ENCODE results near the gene PABPN1L. TPM values are rescaled to one million over a fixed set of nuclear protein-coding genes. Genes with fewer than 3 reads are reported as not detected.

The PABPN1L gene, protein sequence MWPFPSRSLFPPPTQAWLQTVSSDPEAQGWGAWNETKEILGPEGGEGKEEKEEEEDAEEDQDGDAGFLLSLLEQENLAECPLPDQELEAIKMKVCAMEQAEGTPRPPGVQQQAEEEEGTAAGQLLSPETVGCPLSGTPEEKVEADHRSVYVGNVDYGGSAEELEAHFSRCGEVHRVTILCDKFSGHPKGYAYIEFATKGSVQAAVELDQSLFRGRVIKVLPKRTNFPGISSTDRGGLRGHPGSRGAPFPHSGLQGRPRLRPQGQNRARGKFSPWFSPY
- not detected for total RNA-seq
- polyA plus RNA-seq = not detected
- long read RNA-seq, donor 1 = 0 reads
- long read RNA-seq, donor 2 = 0 reads
- long read RNA-seq, donor 3 = 0 reads
- long read RNA-seq, donor 4 = 0 reads

DNA sequence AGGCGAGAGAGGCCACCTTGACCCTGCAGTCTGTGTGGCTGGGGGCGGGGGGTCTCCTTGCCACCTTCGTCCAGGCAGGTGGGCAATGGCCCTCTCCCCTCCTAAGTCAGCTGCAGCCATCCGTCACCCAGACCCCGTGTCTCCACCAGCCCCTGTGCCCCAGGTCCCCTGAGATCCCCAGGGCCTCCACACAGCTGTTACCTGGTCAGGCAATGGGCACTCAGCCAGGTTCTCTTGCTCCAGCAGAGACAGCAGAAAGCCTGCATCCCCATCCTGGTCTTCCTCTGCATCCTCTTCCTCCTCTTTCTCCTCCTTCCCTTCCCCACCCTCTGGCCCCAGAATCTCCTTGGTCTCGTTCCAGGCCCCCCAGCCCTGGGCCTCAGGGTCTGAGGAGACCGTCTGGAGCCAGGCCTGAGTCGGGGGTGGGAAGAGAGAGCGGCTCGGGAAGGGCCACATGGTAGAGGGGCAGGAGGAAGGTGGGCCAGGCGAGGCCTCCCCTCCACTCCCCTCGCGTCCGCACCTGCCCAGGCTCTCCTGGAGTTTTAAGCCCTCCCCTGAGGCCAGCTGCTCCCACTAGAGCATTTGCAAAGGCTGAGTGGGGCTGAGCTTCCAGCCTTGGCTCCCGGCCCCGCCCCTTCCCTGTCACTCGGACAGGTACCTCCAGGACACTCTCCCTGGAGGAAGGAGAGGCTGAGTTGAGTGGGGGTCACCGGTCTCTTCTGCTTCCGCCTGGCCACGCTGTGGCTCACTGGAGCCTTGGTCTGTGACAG, at the start of gene PABPN1L:
Gene PABPN1L (minus strand): TSS at position 510 of the 770 bp plus-strand sequence. CDS start 54 bp downstream, at position 456.
- no peak for DNase-seq
- H3K4me1 ChIP-seq (ENCODE audit: control insufficient read depth, insufficient read depth, low read length) = no peaks in the 10 kb centered on the region
- intact Hi-C loops (cut with DNase I) = no loop called here
- H3K27ac ChIP-seq (ENCODE audit: low read length) = no peak within 1 kb of the TSS
- ATAC-seq = no peak
- H3K27me3 ChIP-seq (ENCODE audit: control insufficient read depth, insufficient read depth) = no peaks in the 10 kb centered on the region
- no peaks in the 10 kb centered on the region for H3K9me3 ChIP-seq (ENCODE audit: control insufficient read depth, low read length)
- 70% methylated on average over 20 of the region's 20 CpGs for WGBS
- H3K4me3 ChIP-seq (ENCODE audit: low read length) = no peak within 1 kb of the TSS

DNA sequence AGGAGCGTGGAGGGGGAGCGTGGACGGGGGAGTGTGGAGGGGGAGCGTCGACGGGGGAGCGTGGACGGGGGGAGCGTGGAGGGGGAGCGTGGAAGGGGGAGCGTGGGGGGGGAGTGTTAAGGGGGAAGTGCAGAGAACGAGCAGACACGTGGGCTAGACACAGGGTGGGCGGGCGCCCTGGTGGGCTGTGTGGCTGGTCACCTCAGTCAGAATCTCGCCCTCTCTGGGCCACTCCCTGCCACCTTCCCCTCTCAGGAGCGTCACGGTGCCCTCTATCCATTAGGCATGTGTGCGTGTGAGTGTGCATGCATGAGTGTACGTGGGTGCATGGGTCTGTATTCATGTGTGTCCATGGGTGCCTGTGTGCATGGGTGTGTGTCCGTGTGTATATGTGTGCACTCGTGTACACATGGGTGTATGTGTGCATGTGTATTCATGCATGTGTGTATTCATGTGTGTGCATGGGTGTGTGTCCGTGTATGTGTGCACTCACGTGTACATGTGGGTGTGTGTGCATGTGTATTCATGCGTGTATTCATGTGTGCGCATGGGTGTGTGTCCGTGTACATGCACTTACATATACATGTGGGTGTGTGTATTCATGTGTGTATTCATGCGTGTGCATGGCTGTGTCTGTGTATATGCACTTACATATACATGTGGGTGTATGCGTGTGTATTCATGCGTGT, 49.3 kb upstream of the PABPN1L start:
- no peak for ATAC-seq
- H3K4me1 ChIP-seq (ENCODE audit: control insufficient read depth, insufficient read depth, low read length) = peaks cover 3% of the 10 kb centered on the region
- H3K9me3 ChIP-seq (ENCODE audit: control insufficient read depth, low read length) = no peaks in the 10 kb centered on the region
- 87% methylated on average over 30 of the region's 30 CpGs for WGBS
- no peak for DNase-seq
- intact Hi-C loops (cut with DNase I) = no loop called here
- H3K27ac ChIP-seq (ENCODE audit: low read length) = no peak overlapping the region
- no peaks in the 10 kb centered on the region for H3K27me3 ChIP-seq (ENCODE audit: control insufficient read depth, insufficient read depth)
- no peak overlapping the region for H3K4me3 ChIP-seq (ENCODE audit: low read length)

DNA sequence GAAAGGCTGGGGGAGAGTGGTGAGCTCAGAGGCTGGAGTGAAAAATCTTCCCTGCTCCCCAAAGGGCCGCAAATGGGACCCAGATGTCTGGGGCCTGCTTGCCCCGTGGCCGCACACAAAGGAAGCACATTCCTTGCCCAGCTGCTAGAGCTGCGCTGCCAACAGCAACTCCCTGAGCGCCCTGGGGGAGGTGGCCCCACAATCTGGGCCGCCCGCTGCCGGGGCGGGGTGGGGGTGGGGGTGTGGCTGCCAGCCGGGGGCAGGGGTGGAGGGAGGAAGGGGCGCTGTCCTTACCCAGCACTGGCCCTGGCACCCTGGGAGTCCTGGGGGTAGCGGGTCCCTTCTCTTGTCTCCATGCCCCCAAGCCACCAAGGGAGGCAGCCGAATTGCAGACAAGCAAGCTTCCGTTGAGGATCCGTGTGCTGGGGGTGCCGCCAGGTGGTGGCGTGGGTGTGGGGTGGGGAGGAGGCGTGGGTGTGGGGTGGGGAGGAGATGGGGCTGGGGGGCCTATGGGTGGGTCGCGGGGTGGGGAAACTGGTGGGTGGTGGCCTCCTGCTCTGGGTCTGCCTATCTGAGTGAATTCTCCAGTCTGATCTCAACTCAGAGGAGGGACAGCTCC, 48.4 kb upstream of the PABPN1L start:
- H3K9me3 ChIP-seq (ENCODE audit: control insufficient read depth, low read length) = no peaks in the 10 kb centered on the region
- peak; percentile 64 to 70 for ATAC-seq
- H3K4me1 ChIP-seq (ENCODE audit: control insufficient read depth, insufficient read depth, low read length) = no peaks in the 10 kb centered on the region
- 56% methylated on average over 20 of the region's 20 CpGs for WGBS
- no peaks in the 10 kb centered on the region for H3K27me3 ChIP-seq (ENCODE audit: control insufficient read depth, insufficient read depth)
- H3K4me3 ChIP-seq (ENCODE audit: low read length) = no peak overlapping the region
- intact Hi-C loops (cut with DNase I) = no loop called here
- no peak overlapping the region for H3K27ac ChIP-seq (ENCODE audit: low read length)
- peak; percentile 71 to 88 (median 82) for DNase-seq

DNA sequence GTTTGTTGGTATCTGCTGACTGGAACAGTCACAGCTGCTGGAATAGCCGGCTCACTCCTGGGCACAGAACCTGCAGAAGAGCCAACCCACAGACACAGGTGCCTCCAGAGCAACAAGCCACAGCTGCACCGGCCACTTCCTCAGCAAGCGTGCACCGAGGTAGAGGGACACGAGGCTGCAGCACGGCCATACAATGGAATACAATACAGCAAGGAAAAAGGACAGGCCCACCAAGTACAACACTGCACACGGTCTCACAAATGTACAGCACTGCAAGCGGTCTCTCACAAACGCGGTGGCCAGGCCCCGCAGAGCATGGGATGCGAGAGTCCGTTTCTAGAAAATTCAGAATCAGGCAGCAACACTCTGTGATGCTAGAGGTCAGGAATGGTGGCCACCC, 47.4 kb upstream of the PABPN1L start:
- Histone ChIP-seq H3K27ac (ENCODE audit: low read length) (no peak overlapping the region), H3K4me1 (ENCODE audit: control insufficient read depth, insufficient read depth, low read length) (no peaks in the 10 kb centered on the region), H3K9me3 (ENCODE audit: control insufficient read depth, low read length) (no peaks in the 10 kb centered on the region), H3K27me3 (ENCODE audit: control insufficient read depth, insufficient read depth) (no peaks in the 10 kb centered on the region), H3K4me3 (ENCODE audit: low read length) (no peak overlapping the region)
- ATAC-seq = no peak
- DNase-seq = no peak
- intact Hi-C loops (cut with DNase I) = no loop called here
- 96% methylated on average over 13 of the region's 13 CpGs for WGBS

DNA sequence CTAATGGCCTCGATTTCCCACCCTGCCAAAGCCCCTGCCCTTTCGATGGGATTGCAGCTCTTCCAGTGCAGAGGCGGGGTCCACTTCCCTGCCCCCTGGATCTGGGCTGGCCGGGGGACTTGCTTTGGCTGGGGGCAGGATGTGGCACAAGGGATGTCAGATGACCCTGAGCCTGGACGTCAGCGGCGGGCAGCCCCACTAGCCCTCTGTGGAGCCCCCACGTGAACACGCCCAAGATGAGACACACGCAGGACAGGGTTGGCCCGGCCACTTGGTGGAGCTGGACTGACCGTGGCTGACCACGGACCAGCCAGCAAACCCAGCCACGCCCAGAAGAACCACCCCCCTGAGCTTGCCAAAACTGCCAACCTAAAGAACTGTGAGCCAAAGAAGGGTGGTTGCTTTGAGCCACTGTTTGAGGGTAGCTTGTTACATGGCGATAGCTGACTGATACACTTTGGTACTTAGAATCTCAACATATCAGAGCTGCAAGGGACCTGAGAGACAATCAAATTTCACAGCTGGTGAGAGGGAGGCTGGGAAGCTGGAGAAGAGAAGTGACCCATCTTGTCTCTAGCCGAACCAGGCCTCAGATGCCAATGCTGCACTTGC, 46.6 kb upstream of the PABPN1L start:
- Histone ChIP-seq H3K9me3 (ENCODE audit: control insufficient read depth, low read length) (no peaks in the 10 kb centered on the region), H3K27me3 (ENCODE audit: control insufficient read depth, insufficient read depth) (no peaks in the 10 kb centered on the region), H3K27ac (ENCODE audit: low read length) (no peak overlapping the region), H3K4me1 (ENCODE audit: control insufficient read depth, insufficient read depth, low read length) (no peaks in the 10 kb centered on the region), H3K4me3 (ENCODE audit: low read length) (no peak overlapping the region)
- 94% methylated on average over 16 of the region's 16 CpGs for WGBS
- intact Hi-C loops (cut with DNase I) = no loop called here
- no peak for ATAC-seq
- no peak for DNase-seq

GRCh38 chr16:88912556-88912955, 46.1 kb upstream of the PABPN1L start:
- no peak for DNase-seq
- intact Hi-C loops (cut with DNase I) = no loop called here
- Histone ChIP-seq H3K27ac (ENCODE audit: low read length) (no peak overlapping the region), H3K4me1 (ENCODE audit: control insufficient read depth, insufficient read depth, low read length) (no peaks in the 10 kb centered on the region), H3K27me3 (ENCODE audit: control insufficient read depth, insufficient read depth) (no peaks in the 10 kb centered on the region), H3K9me3 (ENCODE audit: control insufficient read depth, low read length) (no peaks in the 10 kb centered on the region), H3K4me3 (ENCODE audit: low read length) (no peak overlapping the region)
- WGBS = 88% methylated on average over 15 of the region's 15 CpGs
- no peak for ATAC-seq

GRCh38 chr16:88911946-88912310, 45.5 kb upstream of the PABPN1L start:
- ATAC-seq = no peak
- Histone ChIP-seq H3K27ac (ENCODE audit: low read length) (no peak overlapping the region), H3K4me3 (ENCODE audit: low read length) (no peak overlapping the region), H3K4me1 (ENCODE audit: control insufficient read depth, insufficient read depth, low read length) (no peaks in the 10 kb centered on the region), H3K27me3 (ENCODE audit: control insufficient read depth, insufficient read depth) (no peaks in the 10 kb centered on the region), H3K9me3 (ENCODE audit: control insufficient read depth, low read length) (no peaks in the 10 kb centered on the region)
- intact Hi-C loops (cut with DNase I) = no loop called here
- WGBS = 88% methylated on average over 16 of the region's 16 CpGs
- DNase-seq = no peak

DNA sequence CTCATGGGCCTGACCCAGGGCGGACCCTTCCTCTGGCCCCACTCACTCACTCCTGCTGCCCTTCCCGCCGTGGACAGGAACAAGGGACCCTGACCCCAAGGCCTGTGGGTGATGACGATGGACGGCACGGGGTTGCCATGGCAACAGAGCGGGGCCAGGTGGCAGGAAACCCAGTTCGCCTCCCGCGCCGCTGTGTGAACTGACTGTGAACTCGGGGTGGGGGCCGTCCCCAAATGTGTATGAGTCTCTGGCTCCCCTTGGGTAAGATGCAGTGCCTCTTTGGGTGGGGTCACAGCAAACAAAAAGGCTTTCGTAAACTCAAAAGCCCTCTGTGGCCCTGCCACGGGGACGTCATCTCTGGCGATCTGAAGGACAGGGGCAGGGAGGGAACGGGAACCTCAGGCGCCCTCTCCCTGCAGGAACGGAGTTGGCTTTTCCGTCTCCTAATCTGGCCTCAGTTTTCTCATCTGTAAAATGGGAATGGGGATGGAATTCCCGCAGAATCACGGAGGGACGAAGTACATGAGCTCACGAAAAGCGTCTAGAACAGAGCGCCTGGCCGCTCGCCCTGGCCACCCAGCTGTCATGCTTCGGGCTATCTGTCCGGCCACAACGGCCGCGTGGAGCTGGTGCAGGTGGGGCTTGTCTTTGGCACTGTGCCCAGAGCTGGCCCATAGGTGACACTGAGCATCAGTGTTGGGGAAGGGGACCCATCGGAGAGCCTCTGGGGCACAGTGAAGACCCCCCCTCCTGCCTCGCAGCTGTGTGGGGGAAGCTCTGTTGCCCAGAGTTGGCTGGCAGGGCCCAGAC, 44.9 kb upstream of the PABPN1L start:
- WGBS = 69% methylated on average over 36 of the region's 36 CpGs
- no peak for DNase-seq
- intact Hi-C loops (cut with DNase I) = no loop called here
- Histone ChIP-seq H3K27me3 (ENCODE audit: control insufficient read depth, insufficient read depth) (no peaks in the 10 kb centered on the region), H3K9me3 (ENCODE audit: control insufficient read depth, low read length) (no peaks in the 10 kb centered on the region), H3K4me3 (ENCODE audit: low read length) (no peak overlapping the region), H3K27ac (ENCODE audit: low read length) (no peak overlapping the region), H3K4me1 (ENCODE audit: control insufficient read depth, insufficient read depth, low read length) (no peaks in the 10 kb centered on the region)
- no peak for ATAC-seq

DNA sequence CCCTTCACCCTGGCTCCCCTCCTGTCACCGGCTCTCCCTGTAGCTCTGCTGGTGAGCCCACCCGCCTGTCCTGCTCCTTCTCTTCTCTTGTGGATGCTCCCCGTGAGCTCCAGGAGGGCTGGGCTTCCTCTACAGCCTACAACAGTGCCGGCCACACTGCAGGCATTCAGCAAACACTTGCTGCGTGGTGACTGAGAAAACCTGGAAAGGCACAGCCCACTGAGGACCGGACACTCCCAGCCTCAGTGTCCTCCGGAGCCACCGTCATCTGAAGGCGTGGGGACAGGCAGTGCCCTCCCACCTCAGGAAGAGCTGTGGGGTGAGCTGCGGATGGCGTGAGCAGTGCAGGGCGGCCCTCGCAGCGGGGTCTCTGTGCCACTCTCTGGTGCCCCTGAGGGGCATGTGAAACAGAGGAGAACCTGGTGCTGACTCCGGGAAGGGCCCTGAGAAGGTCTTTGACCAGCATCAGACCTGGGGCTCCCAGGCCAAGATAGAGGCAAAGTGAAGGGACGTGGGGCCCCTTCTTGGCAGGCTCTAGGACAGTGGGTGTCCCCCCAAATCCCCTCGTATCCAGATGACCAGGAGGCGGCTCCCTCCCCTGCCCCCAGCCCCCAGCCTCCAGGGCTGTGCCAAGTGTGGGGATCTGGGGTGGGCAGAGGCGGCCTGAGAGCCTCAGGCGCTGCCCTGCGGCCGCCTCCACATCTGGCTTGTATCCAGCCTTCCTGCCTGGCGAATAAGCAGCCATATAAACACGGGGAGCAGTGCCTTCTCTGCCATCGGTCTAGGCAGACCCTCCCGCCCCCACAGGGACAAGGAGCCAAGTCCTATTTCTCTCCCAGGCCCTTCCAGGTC, 44.0 kb upstream of the PABPN1L start:
- no peak for ATAC-seq
- H3K4me1 ChIP-seq (ENCODE audit: control insufficient read depth, insufficient read depth, low read length) = no peaks in the 10 kb centered on the region
- H3K27me3 ChIP-seq (ENCODE audit: control insufficient read depth, insufficient read depth) = no peaks in the 10 kb centered on the region

More for the DNA sequence above, 44.0 kb upstream of the PABPN1L start:
- Histone ChIP-seq H3K9me3 (ENCODE audit: control insufficient read depth, low read length) (no peaks in the 10 kb centered on the region), H3K27ac (ENCODE audit: low read length) (no peak overlapping the region), H3K4me3 (ENCODE audit: low read length) (no peak overlapping the region)
- DNase-seq = no peak
- 63% methylated on average over 26 of the region's 26 CpGs for WGBS
- intact Hi-C loops (cut with DNase I) = no loop called here

All from right cardiac atrium (tissue), 5 donors.